Left hindlimb (tissue), 1 donor: ENCODE data around the gene PXDC1.
"Not testable (repeated sequence)": the region's sequence is repeated elsewhere in the genome, so short reads cannot be mapped to it uniquely, and the experiment has no call there.

ENCODE experiments used
- DNase-seq: peaks from one replicate; pipeline ENCODE4 v3.0.0-alpha.2; 2018

Gene PXDC1

GRCh38 chr6:3707751-3708412, 43.6 kb downstream of the PXDC1 start:
- DNase-seq: no peak

GRCh38 chr6:3707024-3707423, 44.5 kb downstream of the PXDC1 start:
- no peak for DNase-seq

- DNase-seq: no peak
Observed at GRCh38 chr6:3706547-3706946, 45.0 kb downstream of the PXDC1 start.

- DNase-seq: no peak
Observed at GRCh38 chr6:3701631-3702030, 49.9 kb downstream of the PXDC1 start.

- no peak for DNase-seq
Observed at GRCh38 chr6:3699231-3699630, 52.3 kb downstream of the PXDC1 start.

- DNase-seq: no peak
Observed at GRCh38 chr6:3698021-3698420, 53.5 kb downstream of the PXDC1 start.

GRCh38 chr6:3697609-3698008, 53.9 kb downstream of the PXDC1 start:
- DNase-seq: no peak

- no peak for DNase-seq
Observed at GRCh38 chr6:3696525-3697088, 54.9 kb downstream of the PXDC1 start.

- DNase-seq: no peak
Observed at GRCh38 chr6:3695065-3695817, 56.3 kb downstream of the PXDC1 start.

GRCh38 chr6:3693831-3694230, 57.7 kb downstream of the PXDC1 start:
- no peak for DNase-seq

- no peak for DNase-seq
Observed at GRCh38 chr6:3690506-3690905, 61.0 kb downstream of the PXDC1 start.

GRCh38 chr6:3687847-3688246, 63.7 kb downstream of the PXDC1 start:
- DNase-seq: no peak

- no peak for DNase-seq
Observed at GRCh38 chr6:3683331-3683730, 68.2 kb downstream of the PXDC1 start.

GRCh38 chr6:3678946-3679345, 72.6 kb downstream of the PXDC1 start:
- no peak for DNase-seq

- not testable (repeated sequence) for DNase-seq
Observed at GRCh38 chr6:3677751-3678150, 73.8 kb downstream of the PXDC1 start.

GRCh38 chr6:3677351-3677750, 74.2 kb downstream of the PXDC1 start:
- not testable (repeated sequence) for DNase-seq
